HUES64 (cell line): ENCODE data around the gene OR9Q2.
"Not testable (repeated sequence)": the region's sequence is repeated elsewhere in the genome, so short reads cannot be mapped to it uniquely, and the experiment has no call there.

Experiments
- H3K27ac ChIP-seq: 2 replicates; pipeline ENCODE4 v1.7.0; 2013; ENCODE audit warnings: low read depth, low read length, inconsistent platforms
- H3K27me3 ChIP-seq: 2 replicates; pipeline ENCODE4 v1.6.1; 2013; ENCODE audit warnings: mild to moderate bottlenecking, low read length; ENCODE audit not compliant: insufficient read depth
- H3K36me3 ChIP-seq: 2 replicates; pipeline ENCODE4 v1.6.1; 2013; ENCODE audit warnings: mild to moderate bottlenecking, low read length; ENCODE audit not compliant: insufficient read depth
- H3K4me1 ChIP-seq: 2 replicates; pipeline ENCODE4 v1.6.1; 2013; ENCODE audit warnings: mild to moderate bottlenecking, low read length, moderate library complexity; ENCODE audit not compliant: insufficient read depth
- H3K4me3 ChIP-seq: 2 replicates; pipeline ENCODE4 v1.5.1; 2013; ENCODE audit warnings: mild to moderate bottlenecking, low read length, moderate library complexity
- H3K9ac ChIP-seq: 2 replicates; pipeline ENCODE4 v1.6.1; 2013; ENCODE audit warnings: mild to moderate bottlenecking, low read depth, low read length
- H3K9me3 ChIP-seq: 2 replicates; pipeline ENCODE4 v1.6.1; 2013; ENCODE audit warnings: low read depth, low read length; ENCODE audit not compliant: insufficient read depth
- WGBS: fragments of 150-250, 120-280 bp; methylation state at CpG from one replicate; pipeline ENCODE4 v1.1.7; 2013; ENCODE audit warnings: missing lambda C conversion rate; 5-methylcytosine and 5-hydroxymethylcytosine counted together

The OR9Q2 gene

DNA sequence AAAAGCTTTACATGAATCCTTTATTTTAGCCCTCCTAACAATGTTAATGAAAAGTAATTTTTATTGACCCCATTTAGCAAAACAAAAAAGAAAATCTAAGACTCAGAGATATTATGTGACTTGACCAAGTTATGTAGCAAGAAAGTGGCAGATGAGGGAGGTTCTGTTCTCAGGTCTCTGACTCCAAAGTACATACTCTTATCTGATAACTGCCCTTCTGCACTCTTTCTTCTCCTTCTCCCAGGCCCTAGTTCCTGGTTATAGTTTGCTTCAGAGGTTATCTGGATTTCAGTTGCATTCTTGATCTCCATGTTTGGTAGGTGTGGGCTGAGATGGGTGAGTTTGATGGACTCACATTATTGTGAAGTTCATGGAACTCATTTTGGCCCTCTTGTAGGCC lies 4.5 kb downstream of the OR9Q2 start:
- no peak overlapping the region for H3K27ac ChIP-seq
- no peaks in the 10 kb centered on the region for H3K27me3 ChIP-seq
- no peak overlapping the region for H3K9ac ChIP-seq
- H3K4me1 ChIP-seq = no peaks in the 10 kb centered on the region
- H3K36me3 ChIP-seq = no peaks in the 10 kb centered on the region
- peaks cover 12% of the 10 kb centered on the region; the same call in 1 of the 2 replicates for H3K9me3 ChIP-seq
- H3K4me3 ChIP-seq = no peak overlapping the region

DNA sequence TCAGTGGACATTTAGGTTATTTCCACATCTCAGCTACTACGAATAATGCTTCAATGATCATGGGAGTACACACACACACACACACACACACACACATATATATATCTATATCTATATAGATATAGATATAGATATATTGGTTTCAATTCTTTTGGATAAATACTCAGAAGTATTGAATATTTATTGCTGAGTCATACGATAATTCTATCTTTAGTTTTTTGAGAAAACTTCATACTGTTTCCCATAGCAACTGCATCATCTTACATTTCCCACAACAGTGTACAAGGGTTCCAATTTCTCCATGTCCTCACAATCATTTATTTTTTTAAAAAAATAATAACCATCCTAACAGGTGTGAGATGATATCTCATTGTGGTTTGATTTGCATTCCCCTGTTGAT lies 7.1 kb downstream of the OR9Q2 start:
- Histone ChIP-seq H3K27ac (no peak overlapping the region), H3K27me3 (no peaks in the 10 kb centered on the region), H3K36me3 (no peaks in the 10 kb centered on the region), H3K9ac (no peak overlapping the region), H3K4me3 (no peak overlapping the region), H3K9me3 (peaks cover 12% of the 10 kb centered on the region; the same call in 1 of the 2 replicates), H3K4me1 (no peaks in the 10 kb centered on the region)
- 84% methylated on average over 2 of the region's 2 CpGs for WGBS

DNA sequence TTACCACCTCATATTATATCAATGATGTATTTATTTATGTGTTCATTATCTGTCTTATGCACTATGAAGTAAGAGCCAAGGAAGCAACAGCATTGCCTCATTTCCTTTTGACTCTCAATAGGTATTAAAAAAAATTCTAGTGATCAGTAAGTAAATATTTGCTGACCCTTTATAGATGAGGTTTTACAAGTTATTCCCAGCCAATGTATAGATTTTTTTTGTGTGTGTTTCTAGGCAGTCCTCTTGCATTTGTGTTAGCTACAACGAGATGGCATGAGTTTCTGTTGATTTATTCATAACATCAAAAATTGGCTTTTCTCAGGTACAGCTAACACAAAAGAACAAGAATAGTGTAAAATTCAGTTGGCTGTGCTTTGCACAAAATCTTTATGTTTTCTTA lies 10.4 kb downstream of the OR9Q2 start:
- H3K9ac ChIP-seq = no peak overlapping the region
- 60% methylated on average over 1 of the region's 1 CpG for WGBS

DNA sequence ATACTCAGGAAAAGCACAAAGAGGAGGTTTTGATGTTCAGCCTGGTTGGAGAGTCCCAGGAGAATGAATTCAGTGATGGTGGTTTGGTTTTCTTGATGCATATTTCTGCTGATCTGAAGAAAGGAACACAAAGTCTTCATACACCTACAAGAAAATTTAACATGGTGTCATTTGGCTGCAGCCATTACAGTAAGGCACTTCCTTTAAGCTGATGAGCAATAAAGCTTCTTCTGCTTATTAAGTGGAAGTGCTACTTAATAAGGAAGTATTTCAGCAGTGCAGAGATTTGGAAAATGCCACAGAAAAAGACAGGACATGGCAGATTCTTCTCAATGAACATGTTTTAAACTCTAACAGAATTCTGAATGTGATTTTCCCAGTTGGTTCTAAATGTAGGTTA lies 15.2 kb downstream of the OR9Q2 start, which contains the start of gene OR1S2:
Gene OR1S2 (minus strand): TSS at position 101 of the 400 bp plus-strand sequence. CDS start 0 bp downstream, at position 101.
- no peaks in the 10 kb centered on the region for H3K9me3 ChIP-seq
- H3K4me3 ChIP-seq = no peak within 1 kb of the TSS
- no peak within 1 kb of the TSS for H3K27ac ChIP-seq
- no peaks in the 10 kb centered on the region for H3K27me3 ChIP-seq
- H3K36me3 ChIP-seq = no peaks in the 10 kb centered on the region
- no peaks in the 10 kb centered on the region for H3K4me1 ChIP-seq
- no peak within 1 kb of the TSS for H3K9ac ChIP-seq

More for the DNA sequence above, 10.4 kb downstream of the OR9Q2 start:
- Histone ChIP-seq H3K4me3 (no peak overlapping the region), H3K36me3 (no peaks in the 10 kb centered on the region), H3K27ac (no peak overlapping the region), H3K4me1 (no peaks in the 10 kb centered on the region), H3K27me3 (no peaks in the 10 kb centered on the region), H3K9me3 (peaks cover 12% of the 10 kb centered on the region; the same call in 1 of the 2 replicates)

DNA sequence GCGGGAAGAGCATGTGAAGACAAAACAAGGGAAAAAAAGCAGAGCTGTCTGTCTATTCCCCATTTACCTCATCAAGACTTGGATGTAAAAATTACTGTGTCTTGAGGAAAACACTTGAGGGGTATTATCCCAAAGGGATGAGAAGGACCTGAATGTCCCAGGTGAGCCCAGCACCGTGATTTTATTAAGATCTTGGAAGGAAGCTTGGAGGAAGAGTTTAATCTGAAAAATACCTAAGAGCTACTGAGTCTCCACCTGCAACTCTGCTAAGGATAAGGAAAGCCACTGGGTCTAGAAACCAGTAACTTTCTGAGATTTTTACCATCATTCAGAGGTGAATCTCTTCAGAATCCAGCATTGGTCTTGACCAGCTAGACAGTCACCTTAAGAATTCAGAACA lies 23.6 kb downstream of the OR9Q2 start, which contains the start of gene OR1S1:
Gene OR1S1 (plus strand): TSS at position 301 of the 400 bp plus-strand sequence.
- not testable (repeated sequence) for H3K36me3 ChIP-seq, H3K27me3 ChIP-seq, H3K4me1 ChIP-seq, H3K27ac ChIP-seq, H3K9ac ChIP-seq, H3K4me3 ChIP-seq, H3K9me3 ChIP-seq
- 69% methylated on average over 1 of the region's 2 CpGs for WGBS

DNA sequence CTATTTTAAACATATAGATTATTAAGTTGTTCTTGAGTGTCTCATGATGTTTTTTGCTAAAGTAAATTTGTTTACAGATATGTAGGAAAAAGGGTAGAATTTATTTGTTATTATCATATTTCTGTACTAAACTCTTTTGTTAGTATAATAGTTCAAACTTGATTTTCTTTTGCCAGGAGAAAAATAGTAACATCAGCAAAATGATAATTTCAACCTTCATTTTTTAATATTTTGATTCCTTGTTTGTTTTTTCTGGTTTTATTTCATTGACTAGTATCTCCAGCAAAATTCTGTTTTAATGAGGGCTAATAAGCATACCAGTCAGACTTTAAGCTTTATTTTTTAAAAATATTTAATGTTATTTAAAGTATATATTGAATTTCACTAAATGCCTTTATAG lies 27.6 kb downstream of the OR9Q2 start:
- no peaks in the 10 kb centered on the region for H3K27me3 ChIP-seq

DNA sequence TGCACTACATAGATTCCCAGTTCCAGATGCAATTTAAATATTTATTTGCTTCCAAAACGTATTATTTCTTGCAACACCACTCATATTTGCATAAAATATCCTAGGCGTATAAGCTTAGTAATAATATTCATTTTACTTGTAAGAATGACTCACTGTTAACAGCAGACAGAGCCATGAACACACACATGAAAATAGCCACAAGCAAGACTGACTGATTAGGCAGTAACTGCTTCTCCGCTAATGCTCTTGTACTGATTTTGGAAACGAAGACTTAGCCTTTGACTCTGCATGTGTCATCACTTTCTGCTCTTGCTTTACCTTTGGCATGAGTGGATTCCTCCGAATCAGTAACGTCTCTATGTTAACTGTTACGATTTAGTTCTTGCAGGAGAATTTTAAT lies 33.9 kb downstream of the OR9Q2 start:
- 80% methylated on average over 7 of the region's 7 CpGs for WGBS
- H3K9ac ChIP-seq = no peak overlapping the region
- no peak overlapping the region for H3K4me3 ChIP-seq
- H3K27ac ChIP-seq = no peak overlapping the region
- no peaks in the 10 kb centered on the region for H3K36me3 ChIP-seq
- H3K9me3 ChIP-seq = no peaks in the 10 kb centered on the region
- no peaks in the 10 kb centered on the region for H3K4me1 ChIP-seq
- no peaks in the 10 kb centered on the region for H3K27me3 ChIP-seq

More for the DNA sequence above, 27.6 kb downstream of the OR9Q2 start:
- Histone ChIP-seq H3K36me3 (no peaks in the 10 kb centered on the region), H3K9ac (no peak overlapping the region), H3K27ac (no peak overlapping the region), H3K9me3 (no peaks in the 10 kb centered on the region), H3K4me1 (no peaks in the 10 kb centered on the region), H3K4me3 (no peak overlapping the region)

DNA sequence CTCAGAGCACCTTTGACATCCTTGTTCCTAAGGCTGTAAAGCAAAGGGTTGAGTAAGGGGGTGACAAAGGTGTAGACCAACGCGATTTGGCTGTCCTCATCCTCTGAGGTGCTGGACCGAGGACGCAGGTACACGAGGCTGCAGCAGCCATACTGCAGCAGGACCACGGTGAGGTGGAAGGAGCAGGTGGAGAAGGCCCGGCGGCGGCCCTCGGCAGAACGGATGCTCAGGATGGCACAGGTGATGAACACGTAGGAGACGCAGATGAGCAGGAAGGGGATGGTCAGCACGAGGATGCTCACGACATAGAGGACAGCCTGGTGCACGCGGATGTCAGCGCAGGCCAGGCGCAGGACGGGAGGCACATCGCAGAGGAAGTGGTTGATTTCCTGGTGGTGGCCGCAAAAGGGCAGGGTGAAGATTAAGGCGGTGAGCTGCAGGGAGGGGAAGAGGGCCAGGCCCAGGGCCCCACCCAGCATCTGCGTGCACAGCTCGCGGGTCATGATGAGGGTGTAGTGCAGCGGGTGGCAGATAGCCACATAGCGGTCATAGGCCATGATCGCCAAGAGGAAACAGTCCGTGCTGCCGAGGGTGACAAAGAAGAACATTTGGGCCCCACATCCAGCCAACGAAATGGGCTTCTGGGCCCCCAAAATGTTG lies 39.2 kb downstream of the OR9Q2 start:
- Histone ChIP-seq H3K27me3 (no peaks in the 10 kb centered on the region), H3K4me1 (no peaks in the 10 kb centered on the region), H3K4me3 (no peak overlapping the region), H3K9me3 (no peaks in the 10 kb centered on the region), H3K9ac (no peak overlapping the region), H3K27ac (no peak overlapping the region), H3K36me3 (no peaks in the 10 kb centered on the region)
- 93% methylated on average over 32 of the region's 32 CpGs for WGBS
